Neuronal stem cell (in vitro differentiated cells): Measurements from ENCODE around the gene AMELY.
"Not testable (repeated sequence)": the region's sequence is repeated elsewhere in the genome, so short reads cannot be mapped to it uniquely, and the experiment has no call there.

Experiments used
- DNase-seq: peaks from one replicate; pipeline ENCODE4 v3.0.0-alpha.2; 2013; ENCODE audit warnings: low spot score
- H2AFZ ChIP-seq: one replicate; pipeline ENCODE4 v1.6.1; 2013; ENCODE audit warnings: mild to moderate bottlenecking, low read length, inconsistent platforms
- H2AK5ac ChIP-seq: 2 replicates; pipeline ENCODE4 v1.6.1; 2013; ENCODE audit warnings: low read depth, mild to moderate bottlenecking, inconsistent platforms, low read length, moderate library complexity, mixed read lengths
- H2BK120ac ChIP-seq: 2 replicates; pipeline ENCODE4 v1.6.1; 2013; ENCODE audit warnings: low read depth, mild to moderate bottlenecking, inconsistent platforms, low read length, moderate library complexity, mixed read lengths
- H2BK12ac ChIP-seq: one replicate; pipeline ENCODE4 v1.6.1; 2013; ENCODE audit warnings: low read length, inconsistent platforms
- H2BK15ac ChIP-seq: 2 replicates; pipeline ENCODE4 v1.6.1; 2013; ENCODE audit warnings: mild to moderate bottlenecking, low read length, inconsistent platforms, mixed read lengths
- H2BK5ac ChIP-seq: one replicate; pipeline ENCODE4 v1.6.1; 2013; ENCODE audit warnings: inconsistent platforms, mild to moderate bottlenecking, low read length, moderate library complexity
- H3K14ac ChIP-seq: one replicate; pipeline ENCODE4 v1.6.1; 2013; ENCODE audit warnings: low read length, inconsistent platforms
- H3K18ac ChIP-seq: 2 replicates; pipeline ENCODE4 v1.6.1; 2013; ENCODE audit warnings: low read length, inconsistent platforms
- H3K23ac ChIP-seq: 2 replicates; pipeline ENCODE4 v1.6.1; 2013; ENCODE audit warnings: low read depth, mild to moderate bottlenecking, mixed read lengths, low read length, inconsistent platforms; ENCODE audit not compliant: poor library complexity
- H3K27ac ChIP-seq: replicated peaks from 3 replicates; pipeline ENCODE4 v1.5.1; 2013; ENCODE audit warnings: low read length, inconsistent platforms
- H3K27me3 ChIP-seq, 3 experiments: 2 replicates each; pipeline ENCODE4 v1.6.1; 2013; ENCODE audit warnings: low read length in 3 of 3, mild to moderate bottlenecking in 2 of 3, inconsistent platforms in 1 of 3, low read depth in 1 of 3, mixed read lengths in 1 of 3, moderate library complexity in 1 of 3; ENCODE audit not compliant: control insufficient read depth in 3 of 3, insufficient read depth in 3 of 3
- H3K36me3 ChIP-seq, 2 donors: replicated peaks in 1 of 2; 2 replicates each; pipeline ENCODE4 v1.6.1; 2013; ENCODE audit warnings: low read length in 2 of 2; ENCODE audit not compliant: control insufficient read depth in 2 of 2, insufficient read depth in 2 of 2
- H3K4ac ChIP-seq: 2 replicates; pipeline ENCODE4 v1.6.1; 2013; ENCODE audit warnings: inconsistent platforms, mild to moderate bottlenecking, low read length, moderate library complexity
- H3K4me1 ChIP-seq, 2 donors: 1 replicate in 1 of 2; 2 replicates in 1 of 2; pipeline ENCODE4 v1.6.1; 2013; ENCODE audit warnings: low read length in 2 of 2, low read depth in 1 of 2; ENCODE audit not compliant: control insufficient read depth in 2 of 2, insufficient read depth in 1 of 2
- H3K4me2 ChIP-seq: one replicate; pipeline ENCODE4 v1.6.1; 2013; ENCODE audit warnings: mild to moderate bottlenecking, low read length, inconsistent platforms; ENCODE audit not compliant: insufficient read depth, poor library complexity, severe bottlenecking
- H3K4me3 ChIP-seq, 2 donors: 2 replicates each; pipeline ENCODE4 v1.5.1; 2013; ENCODE audit warnings: low read length in 2 of 2, mild to moderate bottlenecking in 2 of 2, inconsistent platforms in 1 of 2, moderate library complexity in 1 of 2
- H3K79me1 ChIP-seq: one replicate; pipeline ENCODE4 v1.6.1; 2013; ENCODE audit warnings: low read depth, mild to moderate bottlenecking, inconsistent platforms, low read length, moderate library complexity
- H3K9ac ChIP-seq: one replicate; pipeline ENCODE4 v1.6.1; 2013; ENCODE audit warnings: mild to moderate bottlenecking, low read depth, low read length, inconsistent platforms; ENCODE audit not compliant: poor library complexity
- H3K9me3 ChIP-seq, 2 donors: replicated peaks in 1 of 2; 2 replicates each; pipeline versions ENCODE3 to v1.6.1; 2013; ENCODE audit warnings: low read length in 2 of 2, mild to moderate bottlenecking in 2 of 2, inconsistent platforms in 1 of 2, low read depth in 1 of 2, mixed read lengths in 1 of 2, moderate library complexity in 1 of 2; ENCODE audit not compliant: control insufficient read depth in 2 of 2, insufficient read depth in 1 of 2
- H4K8ac ChIP-seq: one replicate; pipeline ENCODE4 v1.6.1; 2013; ENCODE audit warnings: low read depth, mild to moderate bottlenecking, inconsistent platforms, low read length, moderate library complexity
- H4K91ac ChIP-seq: one replicate; pipeline ENCODE4 v1.6.1; 2013; ENCODE audit warnings: low read length, low read depth, mild to moderate bottlenecking, inconsistent platforms; ENCODE audit not compliant: poor library complexity
- WGBS, 2 donors: extraction: QIAGEN DNeasy Blood & Tissue Kit; methylation state at CpG; one replicate each; pipeline ENCODE4 v1.1.7; 2013; ENCODE audit warnings: missing lambda C conversion rate in 2 of 2, mixed read lengths in 1 of 2; ENCODE audit not compliant: insufficient read length in 2 of 2, insufficient replicate concordance in 1 of 2; ENCODE audit errors: extremely low coverage in 2 of 2; 5-methylcytosine and 5-hydroxymethylcytosine counted together

AMELY gene

GRCh38 chrY:6909118-6909521 is 2.4 kb downstream of the AMELY start:
- H4K8ac ChIP-seq, result no peak overlapping the region
- H3K4me2 ChIP-seq, result peak overlapping the region; percentile 43
- H3K79me1 ChIP-seq, result peaks cover 1% of the 10 kb centered on the region
- peaks cover 0 to 5% of the 10 kb centered on the region in 2 donors for H3K4me1 ChIP-seq
- H3K9ac ChIP-seq, result no peak overlapping the region
- H3K4me3 ChIP-seq, result no peak overlapping the region
- H2AK5ac ChIP-seq, result no peak overlapping the region
- H2AFZ ChIP-seq, result no peak overlapping the region
- no peaks in the 10 kb centered on the region for H3K27me3 ChIP-seq
- no peak for DNase-seq
- H4K91ac ChIP-seq, result no peak overlapping the region
- no peaks in the 10 kb centered on the region for H3K9me3 ChIP-seq
- no peak overlapping the region for H3K18ac ChIP-seq
- no peak overlapping the region for H3K4ac ChIP-seq
- H2BK120ac ChIP-seq, result no peak overlapping the region
- H3K27ac ChIP-seq, result peak overlapping the region; percentile 63
- no peaks in the 10 kb centered on the region for H3K36me3 ChIP-seq
- H3K23ac ChIP-seq, result no peak overlapping the region
- no peak overlapping the region for H3K14ac ChIP-seq
- no CpG with 5 or more reads among the region's 14 CpGs for WGBS, 2 donors
- no peak overlapping the region for H2BK15ac ChIP-seq
- no peak overlapping the region for H2BK12ac ChIP-seq
- H2BK5ac ChIP-seq, result no peak overlapping the region

DNA sequence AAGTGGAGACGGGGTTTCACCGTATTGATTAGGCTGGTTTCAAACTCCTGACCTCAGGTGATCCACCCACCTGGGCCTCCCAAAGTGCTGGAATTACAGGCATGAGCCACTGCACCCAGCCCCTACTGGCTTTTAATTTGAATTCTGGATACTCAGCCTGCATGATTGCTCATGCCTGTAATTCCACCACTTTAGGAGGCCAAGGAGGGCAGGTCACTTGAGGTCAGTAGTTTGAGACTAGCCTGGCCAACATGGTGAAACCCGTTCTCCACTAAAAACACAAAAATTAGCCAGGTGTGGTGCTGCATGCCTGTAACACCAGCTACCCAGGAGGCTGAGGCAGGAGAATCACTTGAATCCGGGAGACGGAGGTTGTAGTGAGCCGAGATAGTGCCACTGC is 3.5 kb downstream of the AMELY start:
- H3K36me3 ChIP-seq, H3K27me3 ChIP-seq, H3K4me3 ChIP-seq, H3K14ac ChIP-seq, H3K4ac ChIP-seq, H2AK5ac ChIP-seq, H3K23ac ChIP-seq, H2BK5ac ChIP-seq, H3K9me3 ChIP-seq, H2BK15ac ChIP-seq, H3K79me1 ChIP-seq, H2BK12ac ChIP-seq, H2AFZ ChIP-seq, H4K91ac ChIP-seq, H3K27ac ChIP-seq, H3K4me1 ChIP-seq, H3K9ac ChIP-seq, H3K18ac ChIP-seq, DNase-seq, H4K8ac ChIP-seq, H3K4me2 ChIP-seq, H2BK120ac ChIP-seq: not testable (repeated sequence)
- WGBS, 2 donors, result no CpG with 5 or more reads among the region's 6 CpGs

DNA sequence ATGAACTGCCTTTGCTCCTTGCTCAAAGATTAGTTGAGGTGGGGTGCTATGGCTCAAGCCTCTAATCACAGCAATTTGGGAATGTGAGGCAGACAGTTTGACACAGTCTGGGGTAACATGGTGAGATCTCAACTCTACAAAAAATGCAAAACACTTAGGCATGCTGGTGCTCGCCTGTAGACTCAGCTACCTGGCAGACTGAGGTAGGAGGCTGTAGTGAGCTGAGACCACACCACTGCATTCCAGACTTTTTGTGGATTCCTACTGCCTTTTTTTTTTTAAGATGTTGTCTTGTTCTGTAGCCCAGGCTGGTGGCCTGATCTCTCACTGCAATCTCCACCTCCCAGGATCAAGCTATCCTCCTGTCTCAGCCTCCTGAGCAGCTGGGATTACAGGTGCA is 4.0 kb downstream of the AMELY start:
- no peak overlapping the region for H2BK12ac ChIP-seq
- H3K18ac ChIP-seq, result no peak overlapping the region
- H3K4me3 ChIP-seq, result no peak overlapping the region
- H2BK5ac ChIP-seq, result no peak overlapping the region
- H3K36me3 ChIP-seq, result no peaks in the 10 kb centered on the region
- H3K27ac ChIP-seq, result no peak overlapping the region
- peaks cover 1% of the 10 kb centered on the region for H3K79me1 ChIP-seq
- H2BK15ac ChIP-seq, result no peak overlapping the region
- no peak overlapping the region for H3K14ac ChIP-seq
- no peak for DNase-seq
- H3K9ac ChIP-seq, result no peak overlapping the region
- peaks cover 0 to 5% of the 10 kb centered on the region in 2 donors for H3K4me1 ChIP-seq
- H2AFZ ChIP-seq, result no peak overlapping the region
- no peak overlapping the region for H3K4ac ChIP-seq
- H4K8ac ChIP-seq, result no peak overlapping the region
- H4K91ac ChIP-seq, result no peak overlapping the region
- no peak overlapping the region for H3K23ac ChIP-seq
- no peaks in the 10 kb centered on the region for H3K9me3 ChIP-seq
- no peak overlapping the region for H2AK5ac ChIP-seq
- no peak overlapping the region for H2BK120ac ChIP-seq
- no peak overlapping the region for H3K4me2 ChIP-seq
- no CpG with 5 or more reads among the region's 1 CpG for WGBS, 2 donors
- H3K27me3 ChIP-seq, result no peaks in the 10 kb centered on the region

DNA sequence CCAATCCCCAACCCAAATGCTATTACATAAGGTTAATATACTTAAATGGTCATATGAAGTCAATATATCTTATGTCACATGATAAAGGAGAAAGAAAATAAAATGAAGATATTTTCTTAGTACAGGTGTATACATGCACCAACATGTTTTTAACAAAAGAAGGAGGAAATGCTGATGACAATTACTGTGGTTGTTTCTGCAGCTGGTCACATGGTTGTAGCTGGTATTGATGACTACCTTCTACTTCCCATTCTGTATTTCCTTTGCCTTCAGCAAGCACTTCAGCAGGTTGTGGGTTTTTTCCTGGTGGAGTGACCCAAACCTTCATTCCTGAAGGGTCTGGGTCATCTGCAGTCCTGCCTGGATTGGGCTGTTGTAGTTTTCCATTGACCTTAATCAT is 9.4 kb downstream of the AMELY start:
- not testable (repeated sequence) for H4K91ac ChIP-seq, H3K4me3 ChIP-seq, H3K79me1 ChIP-seq, H3K4me1 ChIP-seq, H3K9ac ChIP-seq, H2BK15ac ChIP-seq, H2AFZ ChIP-seq, H2BK120ac ChIP-seq, H3K23ac ChIP-seq, H3K4me2 ChIP-seq, H3K27me3 ChIP-seq, H3K14ac ChIP-seq, H2BK5ac ChIP-seq, DNase-seq, H3K36me3 ChIP-seq, H2AK5ac ChIP-seq, H3K18ac ChIP-seq, H2BK12ac ChIP-seq, H4K8ac ChIP-seq, H3K4ac ChIP-seq, H3K27ac ChIP-seq, H3K9me3 ChIP-seq
